Trophoblast cell (in vitro differentiated cells and primary cell): ENCODE data around the gene DUSP28.

Source experiments
- DNase-seq, 2 donors: peaks; one replicate each; pipeline ENCODE4 v3.0.0-alpha.2; 2016
- H2AFZ ChIP-seq: 2 replicates; pipeline ENCODE4 v1.6.1; 2013; ENCODE audit warnings: low read length, moderate library complexity, mild to moderate bottlenecking; ENCODE audit not compliant: insufficient read depth, poor library complexity
- H2AK5ac ChIP-seq: 2 replicates; pipeline ENCODE4 v1.6.1; 2013; ENCODE audit warnings: mild to moderate bottlenecking, low read length
- H2BK120ac ChIP-seq: 2 replicates; pipeline ENCODE4 v1.6.1; 2013; ENCODE audit warnings: low read length, mild to moderate bottlenecking, moderate library complexity; ENCODE audit not compliant: insufficient read depth, poor library complexity
- H2BK12ac ChIP-seq: 2 replicates; pipeline ENCODE4 v1.6.1; 2013; ENCODE audit warnings: mild to moderate bottlenecking, low read length, moderate library complexity
- H2BK5ac ChIP-seq: 2 replicates; pipeline ENCODE4 v1.6.1; 2013; ENCODE audit warnings: low read length, low read depth, moderate library complexity, mild to moderate bottlenecking; ENCODE audit not compliant: poor library complexity
- H3K14ac ChIP-seq: 2 replicates; pipeline ENCODE4 v1.6.1; 2013; ENCODE audit warnings: mild to moderate bottlenecking, low read length
- H3K18ac ChIP-seq: 2 replicates; pipeline ENCODE4 v1.6.1; 2013; ENCODE audit warnings: mild to moderate bottlenecking, low read length
- H3K23ac ChIP-seq: 2 replicates; pipeline ENCODE4 v1.6.1; 2013; ENCODE audit warnings: low read length
- H3K27ac ChIP-seq: 2 replicates; pipeline ENCODE4 v1.5.1; 2013; ENCODE audit warnings: low read depth, mild to moderate bottlenecking, inconsistent platforms, low read length, moderate library complexity
- H3K27me3 ChIP-seq: 2 replicates; pipeline ENCODE4 v1.6.1; 2013; ENCODE audit warnings: inconsistent platforms, mild to moderate bottlenecking, low read length, moderate library complexity; ENCODE audit not compliant: insufficient read depth
- H3K36me3 ChIP-seq, 2 experiments: 1 replicate in 1 of 2; 2 replicates in 1 of 2; pipeline ENCODE4 v1.6.1; 2013; ENCODE audit warnings: low read length in 2 of 2, mild to moderate bottlenecking in 2 of 2, moderate library complexity in 1 of 2; ENCODE audit not compliant: insufficient read depth in 2 of 2, control insufficient read depth in 1 of 2
- H3K4ac ChIP-seq: 2 replicates; pipeline ENCODE4 v1.6.1; 2013; ENCODE audit warnings: low read depth, mild to moderate bottlenecking, low read length, moderate library complexity
- H3K4me1 ChIP-seq, 2 experiments: 1 replicate in 1 of 2; 2 replicates in 1 of 2; pipeline ENCODE4 v1.6.1; 2013; ENCODE audit warnings: low read length in 2 of 2, mild to moderate bottlenecking in 2 of 2, moderate library complexity in 1 of 2; ENCODE audit not compliant: insufficient read depth in 2 of 2, control insufficient read depth in 1 of 2
- H3K4me2 ChIP-seq: 2 replicates; pipeline ENCODE4 v1.6.1; 2013; ENCODE audit warnings: inconsistent platforms, mild to moderate bottlenecking, low read length, moderate library complexity
- H3K4me3 ChIP-seq: 2 replicates; pipeline ENCODE4 v1.5.1; 2013; ENCODE audit warnings: mild to moderate bottlenecking, low read depth, low read length, inconsistent platforms
- H3K79me1 ChIP-seq: one replicate; pipeline ENCODE4 v1.6.1; 2013; ENCODE audit warnings: low read length
- H3K79me2 ChIP-seq: 2 replicates; pipeline ENCODE4 v1.6.1; 2013; ENCODE audit warnings: low read length, mild to moderate bottlenecking; ENCODE audit not compliant: control insufficient read depth, insufficient read depth, poor library complexity
- H3K9ac ChIP-seq: 2 replicates; pipeline ENCODE4 v1.6.1; 2013; ENCODE audit warnings: mild to moderate bottlenecking, low read length
- H3K9me3 ChIP-seq: 2 replicates; pipeline ENCODE4 v1.6.1; 2013; ENCODE audit warnings: low read depth, mild to moderate bottlenecking, control low read depth, inconsistent platforms, low read length; ENCODE audit not compliant: insufficient read depth
- H4K12ac ChIP-seq: 2 replicates; pipeline ENCODE4 v1.6.1; 2013; ENCODE audit warnings: low read depth, mild to moderate bottlenecking, low read length, moderate library complexity
- H4K8ac ChIP-seq: 2 replicates; pipeline ENCODE4 v1.6.1; 2013; ENCODE audit warnings: low read depth, mild to moderate bottlenecking, low read length, moderate library complexity
- H4K91ac ChIP-seq: one replicate; pipeline ENCODE4 v1.6.1; 2013; ENCODE audit warnings: low read depth, mild to moderate bottlenecking, low read length, moderate library complexity
- WGBS: extraction: QIAGEN DNeasy Blood & Tissue Kit; methylation state at CpG from one replicate; pipeline ENCODE4 v1.1.7; 2013; ENCODE audit warnings: missing lambda C conversion rate; ENCODE audit not compliant: insufficient read length, insufficient coverage; ENCODE audit errors: extremely low coverage; 5-methylcytosine and 5-hydroxymethylcytosine counted together

DUSP28 gene

DNA sequence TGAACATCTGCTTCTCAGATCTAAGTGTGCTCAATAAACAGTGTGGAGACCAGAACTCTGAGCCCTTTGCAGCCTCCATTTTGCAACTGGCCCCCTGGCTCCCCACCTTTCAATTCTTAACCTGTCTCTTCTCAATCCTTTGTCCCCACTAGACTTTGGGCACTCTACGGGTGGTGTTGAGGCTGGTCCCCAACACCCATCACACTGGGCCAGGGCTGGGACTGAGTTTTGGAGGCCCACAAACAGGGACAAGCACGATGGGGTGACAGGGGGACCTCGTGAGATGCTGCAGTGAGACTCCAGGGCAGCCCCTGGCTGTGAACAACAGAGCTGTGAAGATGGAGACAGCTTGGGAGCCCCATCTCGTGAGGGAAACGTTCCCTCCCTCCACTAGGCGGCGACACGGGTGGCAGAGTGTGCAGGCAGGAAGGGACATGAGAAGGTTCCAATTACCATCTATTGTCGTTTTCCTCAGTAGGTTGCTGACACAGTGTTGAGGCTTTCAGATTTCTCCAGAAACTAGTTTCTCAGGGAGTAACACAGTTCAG, 3.5 kb upstream of the DUSP28 start:
- Histone ChIP-seq H4K91ac (no peak overlapping the region), H3K79me1 (peaks cover 9% of the 10 kb centered on the region), H2BK5ac (no peak overlapping the region), H3K4me1 (peaks cover 0 to 11% of the 10 kb centered on the region in 2 experiments), H2BK12ac (no peak overlapping the region), H2AK5ac (no peak overlapping the region), H3K14ac (no peak overlapping the region), H3K36me3 (peaks cover 6 to 8% of the 10 kb centered on the region in 2 experiments), H3K18ac (no peak overlapping the region), H3K9me3 (peaks cover 2% of the 10 kb centered on the region), H3K9ac (no peak overlapping the region), H4K12ac (no peak overlapping the region), H3K27me3 (no peaks in the 10 kb centered on the region), H3K27ac (no peak overlapping the region), H3K4me2 (no peak overlapping the region), H3K23ac (no peak overlapping the region), H2BK120ac (no peak overlapping the region), H3K79me2 (peaks cover 5% of the 10 kb centered on the region), H2AFZ (no peak overlapping the region), H3K4ac (no peak overlapping the region), H4K8ac (no peak overlapping the region), H3K4me3 (no peak overlapping the region)
- peak in 1 of 2 donors; percentile 44 for DNase-seq
- no CpG with 5 or more reads among the region's 9 CpGs for WGBS

GRCh38 chr2:240557101-240557751, 2.9 kb upstream of the DUSP28 start:
- Histone ChIP-seq H3K14ac (no peak overlapping the region), H2BK12ac (no peak overlapping the region)
- WGBS, result no CpG with 5 or more reads among the region's 51 CpGs

DNA sequence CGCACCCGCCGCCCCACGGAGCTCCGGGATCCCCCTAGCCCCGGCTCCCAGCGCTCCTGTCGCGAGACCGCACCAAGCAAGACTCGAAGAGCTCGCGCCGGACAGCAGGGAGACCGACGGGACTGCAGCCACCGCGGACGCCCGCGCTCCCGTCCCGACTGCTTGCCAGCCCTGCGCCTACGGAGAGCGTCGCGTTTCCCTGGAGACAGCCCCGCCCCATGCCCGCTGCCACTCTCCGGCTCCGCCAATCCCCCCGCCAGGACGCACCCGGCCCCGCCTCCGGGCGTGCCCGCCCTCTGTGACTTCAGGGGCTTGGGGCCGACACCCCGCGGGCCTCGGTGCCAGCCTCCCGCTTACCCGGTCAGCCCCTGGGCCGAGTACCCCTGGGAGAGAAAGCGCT, 2.3 kb upstream of the DUSP28 start, which contains the start of gene ANKMY1:
Gene ANKMY1, minus strand, starts transcription at position 181 of the 400 bp plus-strand sequence. CDS start 653 bp downstream, outside the sequence.
- peaks cover 0 to 11% of the 10 kb centered on the region in 2 experiments for H3K4me1 ChIP-seq
- no peak within 1 kb of the TSS for H3K14ac ChIP-seq
- no peak within 1 kb of the TSS for H4K12ac ChIP-seq
- H3K79me1 ChIP-seq, result peaks cover 9% of the 10 kb centered on the region
- H2AFZ ChIP-seq, result no peak within 1 kb of the TSS
- peaks cover under 1% of the 10 kb centered on the region for H3K9me3 ChIP-seq
- H2AK5ac ChIP-seq, result no peak within 1 kb of the TSS
- no peak within 1 kb of the TSS for H2BK12ac ChIP-seq
- H2BK5ac ChIP-seq, result no peak within 1 kb of the TSS
- H3K36me3 ChIP-seq, result peaks cover 4 to 6% of the 10 kb centered on the region in 2 experiments
- no peaks in the 10 kb centered on the region for H3K27me3 ChIP-seq
- H3K23ac ChIP-seq, result no peak within 1 kb of the TSS
- H3K9ac ChIP-seq, result no peak within 1 kb of the TSS
- no peak within 1 kb of the TSS for H3K27ac ChIP-seq
- DNase-seq, result peak; percentile 46
- WGBS, result no CpG with 5 or more reads among the region's 47 CpGs
- H2BK120ac ChIP-seq, result no peak within 1 kb of the TSS
- no peak within 1 kb of the TSS for H4K8ac ChIP-seq
- H3K4me2 ChIP-seq, result peak within 1 kb of the TSS; percentile 67
- H3K79me2 ChIP-seq, result peaks cover 5% of the 10 kb centered on the region
- H3K18ac ChIP-seq, result peak within 1 kb of the TSS; percentile 39
- no peak within 1 kb of the TSS for H3K4ac ChIP-seq
- H4K91ac ChIP-seq, result no peak within 1 kb of the TSS
- peak within 1 kb of the TSS; percentile 29 for H3K4me3 ChIP-seq

More at GRCh38 chr2:240557101-240557751, 2.9 kb upstream of the DUSP28 start:
- Histone ChIP-seq H3K9ac (no peak overlapping the region), H2BK5ac (no peak overlapping the region), H3K79me1 (peaks cover 9% of the 10 kb centered on the region), H2BK120ac (no peak overlapping the region), H3K4me2 (peak overlapping the region; percentile 67), H3K36me3 (peaks cover 6 to 8% of the 10 kb centered on the region in 2 experiments), H3K79me2 (peaks cover 5% of the 10 kb centered on the region), H3K18ac (peak overlapping the region; percentile 39), H3K23ac (no peak overlapping the region), H4K8ac (no peak overlapping the region), H3K4me3 (no peak overlapping the region), H2AK5ac (no peak overlapping the region), H3K4me1 (peaks cover 0 to 11% of the 10 kb centered on the region in 2 experiments), H4K12ac (no peak overlapping the region), H4K91ac (no peak overlapping the region), H3K4ac (no peak overlapping the region), H2AFZ (no peak overlapping the region), H3K9me3 (peaks cover 2% of the 10 kb centered on the region), H3K27me3 (no peaks in the 10 kb centered on the region), H3K27ac (no peak overlapping the region)
- DNase-seq, result peak in 1 of 2 donors; percentile 16

- no peak overlapping the region for H3K27ac ChIP-seq
- H2AFZ ChIP-seq, result no peak overlapping the region
- no peaks in the 10 kb centered on the region for H3K27me3 ChIP-seq
- H3K36me3 ChIP-seq, result peaks cover 3 to 5% of the 10 kb centered on the region in 2 experiments
- no peaks in the 10 kb centered on the region for H3K9me3 ChIP-seq
- H3K4me2 ChIP-seq, result peak overlapping the region; percentile 67
- DNase-seq, result no peak
- no peak overlapping the region for H2AK5ac ChIP-seq
- no peak overlapping the region for H3K23ac ChIP-seq
- peaks cover 0 to 11% of the 10 kb centered on the region in 2 experiments for H3K4me1 ChIP-seq
- no peak overlapping the region for H3K14ac ChIP-seq
- H3K79me2 ChIP-seq, result peaks cover 5% of the 10 kb centered on the region
- no peak overlapping the region for H3K18ac ChIP-seq
- no peak overlapping the region for H2BK5ac ChIP-seq
- H3K4ac ChIP-seq, result no peak overlapping the region
- H3K9ac ChIP-seq, result no peak overlapping the region
- H3K4me3 ChIP-seq, result no peak overlapping the region
- WGBS, result no CpG with 5 or more reads among the region's 18 CpGs
- H4K8ac ChIP-seq, result no peak overlapping the region
- no peak overlapping the region for H2BK12ac ChIP-seq
- no peak overlapping the region for H4K91ac ChIP-seq
- no peak overlapping the region for H4K12ac ChIP-seq
- no peak overlapping the region for H2BK120ac ChIP-seq
- H3K79me1 ChIP-seq, result peaks cover 9% of the 10 kb centered on the region
Measured at GRCh38 chr2:240558236-240558761, 1.9 kb upstream of the DUSP28 start.
